ENCODE data around the gene USP37. TPM values are rescaled to one million over a fixed set of nuclear protein-coding genes. Genes with fewer than 3 reads are reported as not detected.

The USP37 gene
- total RNA-seq, 1 donor from 2014 or later = 6.4 TPM

DNA sequence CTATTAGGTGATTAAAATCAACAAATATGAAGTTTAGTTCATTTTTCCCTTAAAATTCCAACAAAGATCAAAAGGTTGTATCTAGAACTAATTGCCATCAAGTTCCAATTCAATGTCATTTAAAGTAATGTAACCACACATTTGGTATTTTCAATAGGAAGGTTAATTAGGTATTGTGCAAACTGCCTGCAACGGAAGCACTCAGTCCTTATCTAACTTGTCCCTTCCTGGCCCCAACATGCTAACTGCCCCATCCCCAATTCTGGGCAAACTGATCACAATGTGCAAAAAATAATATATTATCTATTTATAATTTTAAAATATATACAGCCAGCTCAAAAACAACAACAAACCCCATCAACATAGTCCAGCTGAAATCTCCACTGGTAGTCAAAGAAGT is 116.1 kb downstream of the USP37 start:
- FAIRE-seq (no peak), DNase-seq (ENCODE audit: low read depth) (no peak)
- no peak overlapping the region for H2AFZ ChIP-seq (ENCODE audit: low read depth, low read length)
- no peaks in the 10 kb centered on the region for H3K9me3 ChIP-seq (ENCODE audit: insufficient read depth, low read depth, low read length)
- H3K36me3 ChIP-seq (ENCODE audit: insufficient read depth, low read length) = peaks cover 12% of the 10 kb centered on the region
- H3K27ac ChIP-seq (ENCODE audit: low read depth, low read length) = no peak overlapping the region
- H3K4me2 ChIP-seq (ENCODE audit: low read length) = no peak overlapping the region
- no peak overlapping the region for H3K9ac ChIP-seq (ENCODE audit: low read length)
- H3K4me1 Mint-ChIP-seq (ENCODE audit: low read depth, unreplicated experiment) = peaks cover 3% of the 10 kb centered on the region
- H3K79me2 ChIP-seq (ENCODE audit: insufficient read depth, low read length) = no peaks in the 10 kb centered on the region
- H3K36me3 Mint-ChIP-seq (ENCODE audit: low read depth, unreplicated experiment) = peaks cover 2% of the 10 kb centered on the region
- H3K27me3 ChIP-seq (ENCODE audit: insufficient read depth, low read length) = no peaks in the 10 kb centered on the region
- H3K4me3 ChIP-seq (ENCODE audit: insufficient read depth, low read depth, low read length) = no peak overlapping the region
- H3K4me3 Mint-ChIP-seq (ENCODE audit: unreplicated experiment) = no peak overlapping the region
- no peaks in the 10 kb centered on the region for H3K9me3 Mint-ChIP-seq (ENCODE audit: unreplicated experiment)
- no peak overlapping the region for H3K27ac Mint-ChIP-seq (ENCODE audit: unreplicated experiment)
- no peaks in the 10 kb centered on the region for H3K27me3 Mint-ChIP-seq (ENCODE audit: low read depth, unreplicated experiment)
- TF ChIP-seq EZH2 (IDR thresholded peaks at IDR 0.05; ENCODE audit: insufficient read depth, low read length) = no peak
- TF ChIP-seq, protein P1, sequence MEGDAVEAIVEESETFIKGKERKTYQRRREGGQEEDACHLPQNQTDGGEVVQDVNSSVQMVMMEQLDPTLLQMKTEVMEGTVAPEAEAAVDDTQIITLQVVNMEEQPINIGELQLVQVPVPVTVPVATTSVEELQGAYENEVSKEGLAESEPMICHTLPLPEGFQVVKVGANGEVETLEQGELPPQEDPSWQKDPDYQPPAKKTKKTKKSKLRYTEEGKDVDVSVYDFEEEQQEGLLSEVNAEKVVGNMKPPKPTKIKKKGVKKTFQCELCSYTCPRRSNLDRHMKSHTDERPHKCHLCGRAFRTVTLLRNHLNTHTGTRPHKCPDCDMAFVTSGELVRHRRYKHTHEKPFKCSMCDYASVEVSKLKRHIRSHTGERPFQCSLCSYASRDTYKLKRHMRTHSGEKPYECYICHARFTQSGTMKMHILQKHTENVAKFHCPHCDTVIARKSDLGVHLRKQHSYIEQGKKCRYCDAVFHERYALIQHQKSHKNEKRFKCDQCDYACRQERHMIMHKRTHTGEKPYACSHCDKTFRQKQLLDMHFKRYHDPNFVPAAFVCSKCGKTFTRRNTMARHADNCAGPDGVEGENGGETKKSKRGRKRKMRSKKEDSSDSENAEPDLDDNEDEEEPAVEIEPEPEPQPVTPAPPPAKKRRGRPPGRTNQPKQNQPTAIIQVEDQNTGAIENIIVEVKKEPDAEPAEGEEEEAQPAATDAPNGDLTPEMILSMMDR (IDR thresholded peaks at IDR 0.05; ENCODE audit: insufficient read depth, low read depth, low read length) = no peak
- H3K4me1 ChIP-seq (ENCODE audit: insufficient read depth, low read length) = peaks cover 7% of the 10 kb centered on the region
- no peaks in the 10 kb centered on the region for H4K20me1 ChIP-seq (ENCODE audit: insufficient read depth, low read length)

DNA sequence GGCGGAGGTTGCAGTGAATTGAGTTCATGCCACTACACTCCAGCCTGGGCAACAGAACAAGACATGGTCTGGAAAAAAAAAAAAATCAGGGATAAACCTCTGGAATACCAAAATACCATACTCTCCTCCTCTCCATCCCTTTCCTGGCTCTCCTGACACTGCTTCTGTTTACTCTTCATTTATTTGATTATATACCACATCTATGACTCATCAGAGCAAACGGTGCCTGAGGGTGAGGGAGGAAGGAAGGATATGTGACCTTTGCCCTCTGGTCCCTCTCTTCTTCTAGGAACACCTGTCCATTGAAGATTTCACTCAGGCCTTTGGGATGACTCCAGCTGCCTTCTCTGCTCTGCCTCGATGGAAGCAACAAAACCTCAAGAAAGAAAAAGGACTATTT is 119.2 kb downstream of the USP37 start:
- Histone ChIP-seq H3K4me2 (ENCODE audit: low read length) (no peak overlapping the region), H3K27ac (ENCODE audit: low read depth, low read length) (no peak overlapping the region), H3K27me3 (ENCODE audit: insufficient read depth, low read length) (no peaks in the 10 kb centered on the region), H3K4me1 (ENCODE audit: insufficient read depth, low read length) (peaks cover 7% of the 10 kb centered on the region), H3K4me3 (ENCODE audit: insufficient read depth, low read depth, low read length) (no peak overlapping the region), H3K9ac (ENCODE audit: low read length) (no peak overlapping the region), H2AFZ (ENCODE audit: low read depth, low read length) (no peak overlapping the region), H4K20me1 (ENCODE audit: insufficient read depth, low read length) (no peaks in the 10 kb centered on the region), H3K36me3 (ENCODE audit: insufficient read depth, low read length) (no peaks in the 10 kb centered on the region), H3K79me2 (ENCODE audit: insufficient read depth, low read length) (no peaks in the 10 kb centered on the region), H3K9me3 (ENCODE audit: insufficient read depth, low read depth, low read length) (no peaks in the 10 kb centered on the region)
- no peak overlapping the region for H3K27ac Mint-ChIP-seq (ENCODE audit: unreplicated experiment)
- no peaks in the 10 kb centered on the region for H3K9me3 Mint-ChIP-seq (ENCODE audit: unreplicated experiment)
- no peak for DNase-seq (ENCODE audit: low read depth)
- H3K36me3 Mint-ChIP-seq (ENCODE audit: low read depth, unreplicated experiment) = peaks cover 10% of the 10 kb centered on the region
- no peak overlapping the region for H3K4me3 Mint-ChIP-seq (ENCODE audit: unreplicated experiment)
- H3K27me3 Mint-ChIP-seq (ENCODE audit: low read depth, unreplicated experiment) = peaks cover 2% of the 10 kb centered on the region
- TF ChIP-seq, protein P1 (IDR thresholded peaks at IDR 0.05; ENCODE audit: insufficient read depth, low read depth, low read length) = no peak
- no peak for FAIRE-seq
- H3K4me1 Mint-ChIP-seq (ENCODE audit: low read depth, unreplicated experiment) = peaks cover 3% of the 10 kb centered on the region

DNA sequence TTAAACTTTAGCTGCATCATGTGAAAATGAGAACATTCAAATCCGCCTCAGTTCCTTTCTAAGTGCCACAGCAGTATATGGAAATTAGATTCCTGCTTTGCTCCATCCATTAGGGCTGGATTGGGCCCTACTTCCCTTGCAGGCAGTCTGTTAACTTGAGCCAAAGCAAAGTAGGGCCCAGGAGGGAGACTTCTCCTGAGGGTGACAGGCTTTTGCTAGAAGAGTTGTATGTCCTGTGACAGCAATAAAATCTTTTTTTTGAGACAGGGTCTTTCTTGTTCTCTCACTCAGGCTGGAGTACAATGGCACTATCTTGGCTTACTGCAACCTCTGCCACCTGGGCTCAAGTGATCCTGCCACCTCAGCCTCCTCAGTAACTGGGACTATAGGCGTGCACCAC is 121.1 kb downstream of the USP37 start:
- Mint-ChIP-seq H3K9me3 (ENCODE audit: unreplicated experiment) (no peaks in the 10 kb centered on the region), H3K4me3 (ENCODE audit: unreplicated experiment) (no peak overlapping the region), H3K4me1 (ENCODE audit: low read depth, unreplicated experiment) (peaks cover 3% of the 10 kb centered on the region), H3K27me3 (ENCODE audit: low read depth, unreplicated experiment) (peaks cover 2% of the 10 kb centered on the region), H3K27ac (ENCODE audit: unreplicated experiment) (no peak overlapping the region), H3K36me3 (ENCODE audit: low read depth, unreplicated experiment) (peaks cover 10% of the 10 kb centered on the region)
- DNase-seq (ENCODE audit: low read depth) (no peak), FAIRE-seq (no peak)
- Histone ChIP-seq H3K9ac (ENCODE audit: low read length) (no peak overlapping the region), H3K36me3 (ENCODE audit: insufficient read depth, low read length) (no peaks in the 10 kb centered on the region), H3K79me2 (ENCODE audit: insufficient read depth, low read length) (no peaks in the 10 kb centered on the region), H3K4me1 (ENCODE audit: insufficient read depth, low read length) (peaks cover 7% of the 10 kb centered on the region), H4K20me1 (ENCODE audit: insufficient read depth, low read length) (no peaks in the 10 kb centered on the region), H2AFZ (ENCODE audit: low read depth, low read length) (no peak overlapping the region), H3K27ac (ENCODE audit: low read depth, low read length) (no peak overlapping the region), H3K4me3 (ENCODE audit: insufficient read depth, low read depth, low read length) (no peak overlapping the region), H3K4me2 (ENCODE audit: low read length) (no peak overlapping the region), H3K9me3 (ENCODE audit: insufficient read depth, low read depth, low read length) (no peaks in the 10 kb centered on the region), H3K27me3 (ENCODE audit: insufficient read depth, low read length) (no peaks in the 10 kb centered on the region)
- no peak for TF ChIP-seq EZH2 (IDR thresholded peaks at IDR 0.05; ENCODE audit: insufficient read depth, low read length)
